Loucy (cell line): ENCODE results near the gene COQ7.

Source experiments
- H2AFZ ChIP-seq: fragments of 200-600 bp; sonication (generic); 2 replicates; pipeline ENCODE4 v1.6.0; 2016; ENCODE audit warnings: antibody characterized with exemption, mild to moderate bottlenecking, low read length, moderate library complexity
- H3F3A ChIP-seq: fragments of 200-600 bp; 2 replicates; pipeline ENCODE4 v1.6.0; 2016; ENCODE audit warnings: antibody characterized with exemption, low read depth, mild to moderate bottlenecking
- H3K27me3 ChIP-seq: fragments of 200-600 bp; sonication (generic); 2 replicates; pipeline ENCODE4 v1.6.1; 2014; ENCODE audit warnings: low read length, mild to moderate bottlenecking; ENCODE audit not compliant: insufficient read depth, poor library complexity, severe bottlenecking
- H3K36me3 ChIP-seq: fragments of 200-600 bp; sonication (generic); 2 replicates; pipeline ENCODE4 v1.6.1; 2016; ENCODE audit warnings: low read length; ENCODE audit not compliant: insufficient read depth
- H3K4me1 ChIP-seq: fragments of 200-600 bp; sonication (generic); 2 replicates; pipeline ENCODE4 v1.5.1; 2014; ENCODE audit warnings: low read length, mild to moderate bottlenecking; ENCODE audit not compliant: insufficient read depth, poor library complexity, severe bottlenecking
- H3K4me2 ChIP-seq: fragments of 200-600 bp; sonication (generic); 2 replicates; pipeline ENCODE4 v1.6.0; 2014; ENCODE audit warnings: antibody characterized with exemption, low read length, low read depth, mild to moderate bottlenecking; ENCODE audit not compliant: poor library complexity, severe bottlenecking
- H3K4me3 ChIP-seq: fragments of 200-600 bp; sonication (generic); 2 replicates; pipeline ENCODE4 v1.5.1; 2014; ENCODE audit warnings: low read length, mild to moderate bottlenecking, mixed read lengths; ENCODE audit not compliant: poor library complexity, severe bottlenecking
- H3K79me2 ChIP-seq: fragments of 200-600 bp; sonication (generic); 2 replicates; pipeline ENCODE4 v1.6.1; 2014; ENCODE audit warnings: low read length; ENCODE audit not compliant: insufficient read depth
- H3K9ac ChIP-seq: fragments of 200-600 bp; sonication (generic); 2 replicates; pipeline ENCODE4 v1.6.0; 2014; ENCODE audit warnings: mild to moderate bottlenecking, low read depth, low read length, moderate library complexity; ENCODE audit not compliant: poor library complexity, severe bottlenecking
- H3K9me2 ChIP-seq: fragments of 200-600 bp; sonication (generic); replicated peaks from 2 replicates; pipeline ENCODE4 v1.6.1; 2016; ENCODE audit warnings: low read depth, low read length, mixed read lengths
- H3K9me3 ChIP-seq: fragments of 200-600 bp; sonication (generic); 2 replicates; pipeline ENCODE4 v1.6.1; 2014; ENCODE audit warnings: mild to moderate bottlenecking, antibody characterized with exemption, low read length, low read depth; ENCODE audit not compliant: insufficient read depth
- H4K20me1 ChIP-seq: fragments of 200-600 bp; sonication (generic); 2 replicates; pipeline ENCODE4 v1.6.0; 2014; ENCODE audit warnings: antibody characterized with exemption, low read length, mild to moderate bottlenecking; ENCODE audit not compliant: insufficient read depth, poor library complexity, severe bottlenecking
- EZH2phosphoT487 ChIP-seq: fragments of 200-600 bp; IDR thresholded peaks from 2 replicates; pipeline ENCODE4 v1.6.1; 2018; ENCODE audit warnings: antibody characterized with exemption, mild to moderate bottlenecking, moderate library complexity, borderline replicate concordance
- TF ChIP-seq, protein P1 (sequence below): fragments of 200-600 bp; sonication (generic); conservative IDR thresholded peaks from 2 replicates; pipeline ENCODE4 v1.5.1; 2014; ENCODE audit warnings: mild to moderate bottlenecking, antibody characterized with exemption, low read length

The COQ7 gene

DNA sequence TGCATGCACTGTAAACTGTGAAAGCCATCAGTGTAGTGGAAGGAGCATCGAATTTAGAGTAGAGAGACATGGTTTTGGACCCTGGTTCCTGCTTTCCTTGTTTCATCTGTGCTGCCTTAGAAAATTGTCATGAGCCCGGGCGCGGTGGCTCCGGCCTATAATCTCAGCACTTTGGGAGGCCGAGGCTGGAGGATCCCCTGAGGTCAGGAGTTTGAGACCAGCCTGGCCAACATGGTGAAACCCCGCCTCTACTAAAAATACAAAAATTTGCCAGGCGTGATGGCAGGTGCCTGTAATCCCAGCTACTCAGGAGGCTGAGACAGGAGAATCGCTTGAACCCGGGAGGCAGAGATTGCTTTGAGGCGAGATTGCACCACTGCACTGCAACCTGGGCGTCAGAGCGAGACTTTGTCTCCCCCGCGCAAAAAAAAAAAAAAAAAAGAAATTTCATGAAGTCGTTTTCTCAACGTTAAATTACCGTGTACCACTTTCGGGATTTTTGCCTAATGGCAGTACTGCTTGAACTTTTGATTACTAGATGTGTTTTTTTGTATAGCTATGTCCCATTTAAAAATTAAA lies 912 bp downstream of the COQ7 start:
- no peak for TF ChIP-seq EZH2phosphoT487
- TF ChIP-seq, protein P1, sequence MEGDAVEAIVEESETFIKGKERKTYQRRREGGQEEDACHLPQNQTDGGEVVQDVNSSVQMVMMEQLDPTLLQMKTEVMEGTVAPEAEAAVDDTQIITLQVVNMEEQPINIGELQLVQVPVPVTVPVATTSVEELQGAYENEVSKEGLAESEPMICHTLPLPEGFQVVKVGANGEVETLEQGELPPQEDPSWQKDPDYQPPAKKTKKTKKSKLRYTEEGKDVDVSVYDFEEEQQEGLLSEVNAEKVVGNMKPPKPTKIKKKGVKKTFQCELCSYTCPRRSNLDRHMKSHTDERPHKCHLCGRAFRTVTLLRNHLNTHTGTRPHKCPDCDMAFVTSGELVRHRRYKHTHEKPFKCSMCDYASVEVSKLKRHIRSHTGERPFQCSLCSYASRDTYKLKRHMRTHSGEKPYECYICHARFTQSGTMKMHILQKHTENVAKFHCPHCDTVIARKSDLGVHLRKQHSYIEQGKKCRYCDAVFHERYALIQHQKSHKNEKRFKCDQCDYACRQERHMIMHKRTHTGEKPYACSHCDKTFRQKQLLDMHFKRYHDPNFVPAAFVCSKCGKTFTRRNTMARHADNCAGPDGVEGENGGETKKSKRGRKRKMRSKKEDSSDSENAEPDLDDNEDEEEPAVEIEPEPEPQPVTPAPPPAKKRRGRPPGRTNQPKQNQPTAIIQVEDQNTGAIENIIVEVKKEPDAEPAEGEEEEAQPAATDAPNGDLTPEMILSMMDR, result no peak
- Histone ChIP-seq H3K9ac (peak overlapping the region; percentile 80), H3K79me2 (peaks cover 13% of the 10 kb centered on the region; the same call in 1 of the 2 replicates), H3K4me2 (peak overlapping the region; percentile 81), H2AFZ (peak overlapping the region; percentile 96), H3K27me3 (no peaks in the 10 kb centered on the region), H3K4me1 (peaks cover 4% of the 10 kb centered on the region), H3F3A (no peaks in the 10 kb centered on the region), H3K36me3 (no peaks in the 10 kb centered on the region), H4K20me1 (no peaks in the 10 kb centered on the region), H3K4me3 (peak overlapping the region; percentile 86), H3K9me3 (no peaks in the 10 kb centered on the region), H3K9me2 (no peaks in the 10 kb centered on the region)

DNA sequence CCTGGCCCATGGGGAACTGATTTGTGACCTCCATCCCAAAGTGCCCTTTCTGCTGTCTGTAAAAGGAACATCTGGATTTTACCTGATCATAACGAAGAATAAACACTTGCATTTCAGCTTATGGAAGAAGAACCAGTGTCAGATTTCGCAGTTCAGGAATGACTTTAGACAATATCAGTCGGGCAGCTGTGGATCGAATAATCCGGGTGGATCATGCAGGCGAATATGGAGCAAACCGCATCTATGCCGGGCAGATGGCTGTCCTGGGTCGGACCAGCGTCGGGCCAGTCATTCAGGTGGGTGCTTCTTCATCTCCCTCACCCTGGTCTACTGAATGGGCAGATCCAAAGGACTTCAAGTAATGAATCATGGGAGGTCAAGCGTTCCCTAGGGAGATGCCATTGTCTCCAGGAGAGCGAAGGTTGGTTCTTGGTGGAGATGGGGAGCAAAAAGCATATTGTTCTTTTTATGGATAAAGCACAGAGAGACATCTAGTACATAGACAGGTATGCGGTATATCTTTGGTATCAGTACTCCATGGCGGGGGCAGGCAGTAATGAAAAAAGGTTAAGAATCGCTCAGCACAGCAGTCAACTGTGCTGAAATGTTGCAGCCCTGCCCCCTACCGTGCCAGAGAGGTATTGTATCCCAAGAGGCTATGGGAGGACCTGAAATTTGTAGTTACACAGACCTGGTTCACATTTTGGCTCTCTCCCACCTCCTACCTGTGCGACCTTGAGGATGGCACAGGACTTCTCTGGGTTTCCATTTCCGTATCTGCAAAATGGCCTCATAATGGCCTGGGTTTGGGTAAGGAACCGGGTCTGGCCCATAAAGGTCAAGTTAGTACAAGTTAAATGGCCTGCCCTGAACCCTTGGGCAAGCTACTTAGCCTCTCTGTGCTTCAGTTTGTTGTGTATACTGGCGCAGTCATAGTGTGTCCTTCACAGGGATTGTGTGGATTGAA lies 4.7 kb downstream of the COQ7 start:
- Histone ChIP-seq H4K20me1 (no peaks in the 10 kb centered on the region), H3K4me1 (peaks cover 4% of the 10 kb centered on the region), H3K36me3 (no peaks in the 10 kb centered on the region), H3K79me2 (peaks cover 13% of the 10 kb centered on the region; the same call in 1 of the 2 replicates), H3K9ac (no peak overlapping the region), H3K9me2 (no peaks in the 10 kb centered on the region), H3K4me2 (no peak overlapping the region), H3F3A (no peaks in the 10 kb centered on the region), H3K9me3 (no peaks in the 10 kb centered on the region), H2AFZ (no peak overlapping the region), H3K27me3 (no peaks in the 10 kb centered on the region), H3K4me3 (no peak overlapping the region)
- TF ChIP-seq EZH2phosphoT487, result no peak
- TF ChIP-seq, protein P1, result peak; percentile 75

DNA sequence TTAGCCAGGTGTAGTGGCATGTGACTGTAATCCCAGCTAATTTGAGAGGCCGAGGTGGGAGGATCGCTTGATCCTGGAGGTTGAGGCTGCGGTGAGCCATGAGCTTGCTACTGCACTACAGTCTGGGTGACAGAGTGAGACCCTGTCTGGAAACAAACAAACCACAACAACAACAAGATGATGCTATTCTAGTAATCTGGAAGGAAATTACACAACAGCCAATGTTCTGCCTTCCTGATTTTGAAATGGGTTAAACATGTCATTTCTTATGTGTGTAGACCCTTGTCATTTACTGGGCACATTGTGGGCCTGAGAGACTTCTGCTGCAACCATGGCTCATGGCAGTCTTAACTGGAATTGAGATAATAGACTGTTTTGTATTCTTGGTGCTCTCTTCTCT lies 5.9 kb downstream of the COQ7 start:
- Histone ChIP-seq H3K9me2 (no peaks in the 10 kb centered on the region), H3K9ac (no peak overlapping the region), H3K79me2 (peaks cover 9% of the 10 kb centered on the region; the same call in 1 of the 2 replicates), H3K4me3 (no peak overlapping the region), H3K9me3 (no peaks in the 10 kb centered on the region), H2AFZ (no peak overlapping the region), H3K4me1 (peaks cover 4% of the 10 kb centered on the region), H3K36me3 (no peaks in the 10 kb centered on the region), H3K27me3 (no peaks in the 10 kb centered on the region), H4K20me1 (no peaks in the 10 kb centered on the region), H3F3A (no peaks in the 10 kb centered on the region), H3K4me2 (no peak overlapping the region)
- no peak for TF ChIP-seq EZH2phosphoT487
- TF ChIP-seq, protein P1, result no peak
